ENCODE measurements around the gene WDR43.

DNA sequence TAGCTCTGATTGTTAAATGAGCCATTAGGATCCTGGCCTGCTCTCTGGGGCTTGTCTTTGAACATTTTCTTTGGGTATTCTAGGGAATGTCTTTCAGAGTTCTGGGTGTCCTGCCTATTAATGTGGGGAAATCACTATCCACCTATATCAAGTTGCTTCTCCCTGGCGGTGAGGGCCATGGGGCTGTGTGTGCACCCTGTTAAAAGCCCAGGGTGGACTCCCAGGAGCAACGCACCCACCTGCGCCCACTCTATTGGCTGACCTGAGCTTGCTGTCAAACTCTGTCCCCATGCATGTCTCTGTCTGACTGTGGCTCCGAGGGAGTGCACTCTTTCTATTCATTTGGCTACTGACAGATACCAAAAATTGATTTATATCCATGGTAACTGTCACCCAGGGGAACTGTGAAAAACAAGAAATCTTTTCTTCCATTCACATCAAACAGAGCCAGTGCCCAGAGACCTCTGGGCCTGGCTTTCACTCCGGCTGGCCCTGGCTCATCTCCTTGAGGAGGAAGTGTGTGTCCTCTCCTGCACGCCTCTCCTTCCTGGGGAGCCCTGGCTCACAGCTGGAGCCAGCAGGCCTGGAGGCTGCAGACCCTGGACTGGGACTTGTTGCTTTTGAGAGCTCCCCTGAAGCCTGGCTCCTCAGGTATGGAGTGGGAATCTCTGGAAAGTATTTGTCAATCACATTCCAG lies 76.1 kb downstream of the WDR43 start:
- TF ChIP-seq EZH2 (IDR thresholded peaks at IDR 0.05) (no peak), POLR2AphosphoS5 (IDR thresholded peaks at IDR 0.05; ENCODE audit: borderline replicate concordance, low read depth, low read length) (no peak)
